ENCODE results near the gene AIF1L. TPM values are rescaled to one million over a fixed set of nuclear protein-coding genes. Genes with fewer than 3 reads are reported as not detected.

AIF1L gene
- total RNA-seq, 2 donors from 2014 or later = 4.9 to 11.5 TPM

GRCh38 chr9:131049829-131050715 lies 46.3 kb upstream of the AIF1L start:
- DNase-seq = no peak
- intact Hi-C loops (cut with DNase I) = loop anchor here (10.0 kb wide), 1 partner anchor 345 kb away; no protein-coding TSS in a partner anchor
- Histone ChIP-seq H3K27ac (no peak overlapping the region), H3K27me3 (no peaks in the 10 kb centered on the region), H3K36me3 (replicated peaks in 1 of 2; ENCODE audit: insufficient read depth in 1 of 2, low read depth in 2 of 2) (no peaks in the 10 kb centered on the region), H3K4me1 (peaks cover 4% of the 10 kb centered on the region), H3K4me3 (no peak overlapping the region), H3K9me3 (no peaks in the 10 kb centered on the region)
- no peak for ATAC-seq
- 53 to 60% methylated on average over 20 to 21 of the region's 21 CpGs for WGBS, 2 donors
- TF ChIP-seq POLR2A (IDR thresholded peaks at IDR 0.05) = no peak
- TF ChIP-seq CTCF (IDR thresholded peaks at IDR 0.05) = no peak

- TF ChIP-seq CTCF (IDR thresholded peaks at IDR 0.05) = no peak
- no peak for TF ChIP-seq POLR2A (IDR thresholded peaks at IDR 0.05)
- no peak for ATAC-seq
- intact Hi-C loops (cut with DNase I) = no loop called here
- no peak overlapping the region for H3K4me3 ChIP-seq
- H3K4me1 ChIP-seq = peaks cover 4% of the 10 kb centered on the region
- H3K27me3 ChIP-seq = no peaks in the 10 kb centered on the region
- DNase-seq = no peak
- no peaks in the 10 kb centered on the region for H3K9me3 ChIP-seq
- H3K36me3 ChIP-seq (replicated peaks in 1 of 2; ENCODE audit: insufficient read depth in 1 of 2, low read depth in 2 of 2) = no peaks in the 10 kb centered on the region
- WGBS, 2 donors = 79% methylated on average over 17 of the region's 17 CpGs
- H3K27ac ChIP-seq = no peak overlapping the region
These were observed 45.5 kb upstream of the AIF1L start for GRCh38 chr9:131050831-131051230.

- H3K27me3 ChIP-seq = no peaks in the 10 kb centered on the region
- no peak for ATAC-seq
- H3K27ac ChIP-seq = no peak overlapping the region
- intact Hi-C loops (cut with DNase I) = no loop called here
- no peaks in the 10 kb centered on the region for H3K9me3 ChIP-seq
- TF ChIP-seq CTCF (IDR thresholded peaks at IDR 0.05) (no peak), POLR2A (IDR thresholded peaks at IDR 0.05) (no peak)
- H3K4me1 ChIP-seq = no peaks in the 10 kb centered on the region
- no peak for DNase-seq
- no peak overlapping the region for H3K4me3 ChIP-seq
- WGBS, 2 donors = 55 to 62% methylated on average over 20 to 25 of the region's 25 CpGs
- H3K36me3 ChIP-seq (replicated peaks in 1 of 2; ENCODE audit: insufficient read depth in 1 of 2, low read depth in 2 of 2) = no peaks in the 10 kb centered on the region
These were observed 44.5 kb upstream of the AIF1L start for GRCh38 chr9:131051592-131052517.

GRCh38 chr9:131053896-131054295 lies 42.4 kb upstream of the AIF1L start:
- Histone ChIP-seq H3K4me1 (no peaks in the 10 kb centered on the region), H3K27me3 (no peaks in the 10 kb centered on the region), H3K27ac (no peak overlapping the region), H3K9me3 (no peaks in the 10 kb centered on the region), H3K36me3 (replicated peaks in 1 of 2; ENCODE audit: insufficient read depth in 1 of 2, low read depth in 2 of 2) (no peaks in the 10 kb centered on the region), H3K4me3 (no peak overlapping the region)
- TF ChIP-seq CTCF (IDR thresholded peaks at IDR 0.05) (no peak), POLR2A (IDR thresholded peaks at IDR 0.05) (no peak)
- no peak for DNase-seq
- ATAC-seq = no peak
- intact Hi-C loops (cut with DNase I) = no loop called here
- 77 to 82% methylated on average over 3 of the region's 3 CpGs for WGBS, 2 donors
